ENCODE data around the gene BMX.

Gene BMX

GRCh38 chrX:15515931-15516330 is 15.3 kb downstream of the BMX start:
- no peak overlapping the region for H3K4me3 ChIP-seq (ENCODE audit: low read depth, low read length)
- no peak for DNase-seq (ENCODE audit: low read depth)
- TF ChIP-seq CTCF (IDR thresholded peaks at IDR 0.05; ENCODE audit: low read depth, low read length, missing control alignments), result no peak

GRCh38 chrX:15522464-15522863 is 21.9 kb downstream of the BMX start:
- TF ChIP-seq CTCF (IDR thresholded peaks at IDR 0.05; ENCODE audit: low read depth, low read length, missing control alignments), result no peak
- H3K4me3 ChIP-seq (ENCODE audit: low read depth, low read length), result no peak overlapping the region
- no peak for DNase-seq (ENCODE audit: low read depth)

GRCh38 chrX:15523088-15523487 is 22.5 kb downstream of the BMX start:
- DNase-seq (ENCODE audit: low read depth), result no peak
- no peak overlapping the region for H3K4me3 ChIP-seq (ENCODE audit: low read depth, low read length)
- TF ChIP-seq CTCF (IDR thresholded peaks at IDR 0.05; ENCODE audit: low read depth, low read length, missing control alignments), result no peak

- H3K4me3 ChIP-seq (ENCODE audit: low read depth, low read length), result no peak overlapping the region
- no peak for TF ChIP-seq CTCF (IDR thresholded peaks at IDR 0.05; ENCODE audit: low read depth, low read length, missing control alignments)
- DNase-seq (ENCODE audit: low read depth), result no peak
These were observed 23.8 kb downstream of the BMX start for GRCh38 chrX:15524417-15524816.

GRCh38 chrX:15525664-15526416 is 25.2 kb downstream of the BMX start:
- DNase-seq (ENCODE audit: low read depth), result no peak
- TF ChIP-seq CTCF (IDR thresholded peaks at IDR 0.05; ENCODE audit: low read depth, low read length, missing control alignments), result no peak
- no peak overlapping the region for H3K4me3 ChIP-seq (ENCODE audit: low read depth, low read length)

GRCh38 chrX:15529165-15529564 is 28.6 kb downstream of the BMX start:
- no peak overlapping the region for H3K4me3 ChIP-seq (ENCODE audit: low read depth, low read length)
- TF ChIP-seq CTCF (IDR thresholded peaks at IDR 0.05; ENCODE audit: low read depth, low read length, missing control alignments), result no peak
- DNase-seq (ENCODE audit: low read depth), result no peak

GRCh38 chrX:15530318-15530717 is 29.7 kb downstream of the BMX start:
- no peak for DNase-seq (ENCODE audit: low read depth)
- no peak overlapping the region for H3K4me3 ChIP-seq (ENCODE audit: low read depth, low read length)
- TF ChIP-seq CTCF (IDR thresholded peaks at IDR 0.05; ENCODE audit: low read depth, low read length, missing control alignments), result no peak

Measured in GM12864 (cell line).